Liver (tissue), 3 donors: ENCODE data around the gene LMNTD2.
A peak's percentile ranks its signal among the peaks of the same experiment; 100 is the strongest.

ENCODE experiments used
- ATF3 ChIP-seq: IDR thresholded peaks from 2 replicates; pipeline ENCODE4 v1.6.1; 2016; ENCODE audit warnings: antibody characterized with exemption
- CTCF ChIP-seq: fragments of 150-350 bp; IDR thresholded peaks from 2 replicates; pipeline ENCODE4 v1.5.1; 2017; ENCODE audit warnings: improper control_type of control experiment, low read depth, low read length; ENCODE audit not compliant: missing input control
- FOXA1 ChIP-seq: IDR thresholded peaks from 2 replicates; pipeline ENCODE4 v1.6.1; 2016; ENCODE audit warnings: antibody characterized with exemption
- GABPA ChIP-seq, 2 donors: IDR thresholded peaks in 1 of 2; conservative IDR thresholded peaks in 1 of 2; 2 replicates each; pipeline ENCODE4 v1.6.1; 2016; ENCODE audit warnings: antibody characterized with exemption in 2 of 2, mild to moderate bottlenecking in 1 of 2, moderate library complexity in 1 of 2
- HNF4A ChIP-seq, 2 donors: conservative IDR thresholded peaks; 2 replicates each; pipeline ENCODE4 v1.6.1; 2016; ENCODE audit warnings: antibody characterized with exemption in 2 of 2, mild to moderate bottlenecking in 2 of 2
- JUND ChIP-seq, 2 donors: IDR thresholded peaks; 2 replicates each; pipeline ENCODE4 v1.6.1; 2016; ENCODE audit warnings: antibody characterized with exemption in 2 of 2
- MAX ChIP-seq: IDR thresholded peaks from 2 replicates; pipeline ENCODE4 v1.6.1; 2016; ENCODE audit warnings: antibody characterized with exemption
- NR2F2 ChIP-seq: IDR thresholded peaks from 2 replicates; pipeline ENCODE4 v1.6.1; 2016; ENCODE audit warnings: antibody characterized with exemption
- REST ChIP-seq: IDR thresholded peaks from 2 replicates; pipeline ENCODE4 v1.6.1; 2016; ENCODE audit warnings: antibody characterized with exemption, mild to moderate bottlenecking
- RXRA ChIP-seq, 2 donors: IDR thresholded peaks; 2 replicates each; pipeline ENCODE4 v1.6.1; 2017 to 2018; ENCODE audit warnings: antibody characterized with exemption in 2 of 2, mild to moderate bottlenecking in 1 of 2
- SP1 ChIP-seq: IDR thresholded peaks from 2 replicates; pipeline ENCODE4 v1.6.1; 2018; ENCODE audit warnings: antibody characterized with exemption, mild to moderate bottlenecking
- TAF1 ChIP-seq: conservative IDR thresholded peaks from 2 replicates; pipeline ENCODE4 v1.6.1; 2016; ENCODE audit warnings: antibody characterized with exemption, mild to moderate bottlenecking
- YY1 ChIP-seq: IDR thresholded peaks from 2 replicates; pipeline ENCODE4 v1.6.1; 2016; ENCODE audit warnings: antibody characterized with exemption, mild to moderate bottlenecking
- donor health status: healthy.
- donor health status: healthy.

- TF ChIP-seq CTCF (no peak), YY1 (no peak), REST (no peak), JUND (IDR thresholded peaks at IDR 0.05) (no peak), GABPA (IDR thresholded peaks at IDR 0.05 in 1 of 2, conservative IDR thresholded peaks at IDR 0.05 in 1 of 2) (no peak), ATF3 (no peak), HNF4A (conservative IDR thresholded peaks at IDR 0.05) (peak in 1 of 2 donors; percentile 2), RXRA (IDR thresholded peaks at IDR 0.05) (no peak), SP1 (no peak), MAX (no peak), FOXA1 (no peak), TAF1 (no peak), NR2F2 (no peak)
Measured at GRCh38 chr11:581752-582151, 21.2 kb upstream of the LMNTD2 start.
